HEK293T (cell line): ENCODE measurements around the gene CCDC71L.

Source experiments
- CTCF ChIA-PET: fragments of 350-600 bp; formaldehyde crosslinking; extraction: SDS; loops from one replicate; lab custom pipeline; 2021; ENCODE audit warnings: antibody characterized with exemption, inconsistent platforms; lab: Yijun Ruan, JAX
- POLR2A ChIA-PET: fragments of 350-600 bp; formaldehyde crosslinking; extraction: SDS; loops from one replicate; lab custom pipeline; 2020; ENCODE audit warnings: antibody characterized with exemption, inconsistent platforms; lab: Yijun Ruan, JAX
- DNase-seq: peaks from one replicate; pipeline ENCODE4 v3.0.0; 2012; ENCODE audit warnings: mixed read lengths; ENCODE audit errors: extremely low spot score
- ARNT ChIP-seq: fragments of 450-650 bp; IDR thresholded peaks from 2 replicates; pipeline ENCODE4 v1.6.1; 2017; ENCODE audit warnings: mild to moderate bottlenecking
- BHLHE40 ChIP-seq: fragments of 450-650 bp; IDR thresholded peaks from 2 replicates; pipeline ENCODE4 v1.6.1; 2016; ENCODE audit warnings: mild to moderate bottlenecking, moderate library complexity, borderline replicate concordance
- CTBP1 ChIP-seq: fragments of 450-650 bp; IDR thresholded peaks from 2 replicates; pipeline ENCODE4 v1.6.1; 2016; ENCODE audit warnings: borderline replicate concordance
- ELF4 ChIP-seq: fragments of 450-650 bp; IDR thresholded peaks from 2 replicates; pipeline ENCODE4 v1.6.1; 2017; ENCODE audit warnings: antibody characterized with exemption
- FOXA1 ChIP-seq: fragments of 450-650 bp; IDR thresholded peaks from 2 replicates; pipeline ENCODE4 v1.6.1; 2016; ENCODE audit warnings: mild to moderate bottlenecking
- FOXK2 ChIP-seq: fragments of 450-650 bp; IDR thresholded peaks from 2 replicates; pipeline ENCODE4 v1.6.1; 2016; ENCODE audit warnings: mild to moderate bottlenecking
- FOXM1 ChIP-seq: fragments of 450-650 bp; IDR thresholded peaks from 2 replicates; pipeline ENCODE4 v1.6.1; 2017; ENCODE audit warnings: mild to moderate bottlenecking, borderline replicate concordance
- HDGF ChIP-seq: fragments of 450-650 bp; IDR thresholded peaks from 2 replicates; pipeline ENCODE4 v1.6.1; 2017; ENCODE audit warnings: antibody characterized with exemption, borderline replicate concordance
- L3MBTL2 ChIP-seq: fragments of 450-650 bp; conservative IDR thresholded peaks from 2 replicates; pipeline ENCODE4 v1.6.1; 2016; ENCODE audit warnings: mild to moderate bottlenecking
- LEF1 ChIP-seq: fragments of 450-650 bp; IDR thresholded peaks from 2 replicates; pipeline ENCODE4 v1.6.1; 2017; ENCODE audit warnings: mild to moderate bottlenecking, borderline replicate concordance
- NFRKB ChIP-seq: fragments of 450-650 bp; IDR thresholded peaks from 2 replicates; pipeline ENCODE4 v1.6.1; 2016; ENCODE audit warnings: mild to moderate bottlenecking, moderate library complexity
- PKNOX1 ChIP-seq: fragments of 450-650 bp; IDR thresholded peaks from 2 replicates; pipeline ENCODE4 v1.6.1; 2016
- SP1 ChIP-seq: fragments of 450-650 bp; IDR thresholded peaks from 2 replicates; pipeline ENCODE4 v1.6.1; 2017
- SUZ12 ChIP-seq: fragments of 450-650 bp; IDR thresholded peaks from 2 replicates; pipeline ENCODE4 v1.6.1; 2016; ENCODE audit warnings: mild to moderate bottlenecking
- TARDBP ChIP-seq: fragments of 450-650 bp; IDR thresholded peaks from 2 replicates; pipeline ENCODE4 v1.6.1; 2016
- ZNF384 ChIP-seq: fragments of 450-650 bp; IDR thresholded peaks from 2 replicates; pipeline ENCODE4 v1.6.1; 2016

Gene CCDC71L

GRCh38 chr7:106626376-106627164 lies 34.4 kb downstream of the CCDC71L start:
- no peak for DNase-seq
- no peak for TF ChIP-seq ARNT
- TF ChIP-seq ZNF384, result no peak
- no peak for TF ChIP-seq CTBP1
- no peak for TF ChIP-seq FOXA1
- TF ChIP-seq FOXK2, result no peak
- no peak for TF ChIP-seq HDGF
- no peak for TF ChIP-seq LEF1
- no peak for TF ChIP-seq FOXM1
- TF ChIP-seq NFRKB, result no peak
- TF ChIP-seq TARDBP, result no peak
- TF ChIP-seq BHLHE40, result no peak
- no peak for TF ChIP-seq SP1
- TF ChIP-seq ELF4, result no peak
- no peak for TF ChIP-seq L3MBTL2
- TF ChIP-seq PKNOX1, result no peak
- ChIA-PET CTCF (no interaction called here), POLR2A (no interaction called here)

GRCh38 chr7:106625678-106626301 lies 35.2 kb downstream of the CCDC71L start:
- ChIA-PET CTCF (no interaction called here), POLR2A (no interaction called here)
- DNase-seq, result no peak
- TF ChIP-seq BHLHE40, result no peak
- no peak for TF ChIP-seq FOXA1
- no peak for TF ChIP-seq SP1
- TF ChIP-seq PKNOX1, result no peak

- no peak for DNase-seq
- ChIA-PET CTCF (no interaction called here), POLR2A (no interaction called here)
- no peak for TF ChIP-seq HDGF
- no peak for TF ChIP-seq SUZ12
- TF ChIP-seq NFRKB, result no peak
- TF ChIP-seq ZNF384, result no peak
- TF ChIP-seq L3MBTL2, result no peak
- no peak for TF ChIP-seq LEF1
- TF ChIP-seq FOXA1, result no peak
- no peak for TF ChIP-seq FOXM1
- TF ChIP-seq CTBP1, result no peak
- no peak for TF ChIP-seq BHLHE40
- no peak for TF ChIP-seq ARNT
- TF ChIP-seq SP1, result no peak
- TF ChIP-seq PKNOX1, result no peak
- TF ChIP-seq TARDBP, result no peak
- no peak for TF ChIP-seq ELF4
- TF ChIP-seq FOXK2, result no peak
These were observed 37.1 kb downstream of the CCDC71L start for GRCh38 chr7:106623853-106624252.

- DNase-seq, result no peak
- ChIA-PET CTCF (no interaction called here), POLR2A (no interaction called here)
- TF ChIP-seq SUZ12, result no peak
- no peak for TF ChIP-seq NFRKB
- no peak for TF ChIP-seq ZNF384
- no peak for TF ChIP-seq FOXA1
- no peak for TF ChIP-seq ELF4
- TF ChIP-seq CTBP1, result no peak
- no peak for TF ChIP-seq LEF1
- no peak for TF ChIP-seq FOXK2
- TF ChIP-seq BHLHE40, result no peak
- no peak for TF ChIP-seq TARDBP
- TF ChIP-seq FOXM1, result no peak
- no peak for TF ChIP-seq HDGF
- no peak for TF ChIP-seq ARNT
- TF ChIP-seq PKNOX1, result no peak
These were observed 37.7 kb downstream of the CCDC71L start for GRCh38 chr7:106623315-106623660.

- ChIA-PET POLR2A (no interaction called here), CTCF (no interaction called here)
- DNase-seq, result no peak
- TF ChIP-seq ARNT, result no peak
- TF ChIP-seq ZNF384, result no peak
- TF ChIP-seq CTBP1, result no peak
- TF ChIP-seq L3MBTL2, result no peak
- no peak for TF ChIP-seq BHLHE40
- no peak for TF ChIP-seq FOXM1
- TF ChIP-seq ELF4, result no peak
- TF ChIP-seq FOXA1, result no peak
- TF ChIP-seq NFRKB, result no peak
- no peak for TF ChIP-seq FOXK2
- no peak for TF ChIP-seq TARDBP
- TF ChIP-seq LEF1, result no peak
- no peak for TF ChIP-seq HDGF
- TF ChIP-seq SUZ12, result no peak
These were observed 38.2 kb downstream of the CCDC71L start for GRCh38 chr7:106622654-106623314.
